Uterus (tissue), 4 donors: ENCODE results near the gene EHD1. TPM values are rescaled to one million over a fixed set of nuclear protein-coding genes. Genes with fewer than 3 reads are reported as not detected.
A peak's percentile ranks its signal among the peaks of the same experiment; 100 is the strongest.

Experiments
- DNase-seq, 2 donors: peaks; one replicate each; pipeline ENCODE4 v3.0.0-alpha.2; 2019 to 2020
- H3K27ac ChIP-seq, 2 donors: fragments of 200-600 bp; sonication (generic); 1 replicate in 1 of 2; 2 replicates in 1 of 2; pipeline ENCODE4 v1.5.1; 2016 to 2018
- H3K27me3 ChIP-seq, 2 donors: fragments of 200-600 bp; sonication (generic); one replicate each; pipeline ENCODE4 v1.5.1; 2018 to 2019; ENCODE audit warnings: control low read depth in 1 of 2
- H3K36me3 ChIP-seq, 2 donors: fragments of 200-600 bp; sonication (generic); one replicate each; pipeline ENCODE4 v1.5.1; 2019; ENCODE audit warnings: control low read depth in 1 of 2
- H3K4me1 ChIP-seq, 2 donors: fragments of 200-600 bp; sonication (generic); one replicate each; pipeline ENCODE4 v1.5.1; 2018 to 2019; ENCODE audit warnings: control low read depth in 1 of 2
- H3K4me3 ChIP-seq, 2 donors: fragments of 200-600 bp; sonication (generic); 1 replicate in 1 of 2; 2 replicates in 1 of 2; pipeline ENCODE4 v1.5.1; 2018 to 2019; ENCODE audit warnings: mild to moderate bottlenecking in 1 of 2
- H3K9me3 ChIP-seq, 2 donors: fragments of 200-600 bp; sonication (generic); one replicate each; pipeline ENCODE4 v1.5.1; 2019; ENCODE audit warnings: control low read depth in 1 of 2
- POLR2A ChIP-seq, 2 donors: fragments of 450-650 bp; IDR thresholded peaks; one replicate each; pipeline ENCODE4 v1.6.1; 2016; ENCODE audit warnings: antibody characterized with exemption in 2 of 2, mild to moderate bottlenecking in 1 of 2, moderate library complexity in 1 of 2
- intact Hi-C: fragments of 100-400 bp; cut with DNase I; formaldehyde crosslinking; loops from one replicate; pipeline ENCODE4 v1.15.1; 2023; ENCODE audit warnings: low total_unique reads
- microRNA counts, 2 donors: library from miRNA; unstranded; fragments of <30 nt; microRNA quantifications; one replicate each; lab custom pipeline; 2016 to 2017
- microRNA-seq: library from miRNA; unstranded; fragments of <30 nt; microRNA quantifications from one replicate; pipeline ENCODE4, GENCODE V29; 2016; ENCODE audit warnings: borderline microRNAs expressed, borderline replicate concordance
- small RNA-seq: library from RNA; depleted of rRNA; stranded (forward); fragments of <200 nt; gene quantifications from one replicate; pipeline ENCODE3, GENCODE V24; 2016
- total RNA-seq, 4 donors: library from RNA; depleted of rRNA in 3 of 4; stranded (reverse); fragments of >200 nt in 3 of 4; gene quantifications; one replicate each; pipeline versions ENCODE4 v1.1.0 to v1.2.4, GENCODE V29; 2014 to 2023
- TF ChIP-seq, protein P1 (sequence below), 4 experiments: fragments of 200-600 bp in 2 of 4; fragments of 450-650 bp in 2 of 4; sonication (generic) in 2 of 4; IDR thresholded peaks; one replicate each; pipeline ENCODE4 v1.5.1; 2016 to 2019; ENCODE audit warnings: antibody characterized with exemption in 4 of 4, mild to moderate bottlenecking in 2 of 4, moderate library complexity in 1 of 4
- donor health status: DM: yes; HTN: yes; CAD: no.

EHD1 gene
- total RNA-seq, 4 donors from 2014 or later = 3.5 to 78.7 (median 36.9) TPM

DNA sequence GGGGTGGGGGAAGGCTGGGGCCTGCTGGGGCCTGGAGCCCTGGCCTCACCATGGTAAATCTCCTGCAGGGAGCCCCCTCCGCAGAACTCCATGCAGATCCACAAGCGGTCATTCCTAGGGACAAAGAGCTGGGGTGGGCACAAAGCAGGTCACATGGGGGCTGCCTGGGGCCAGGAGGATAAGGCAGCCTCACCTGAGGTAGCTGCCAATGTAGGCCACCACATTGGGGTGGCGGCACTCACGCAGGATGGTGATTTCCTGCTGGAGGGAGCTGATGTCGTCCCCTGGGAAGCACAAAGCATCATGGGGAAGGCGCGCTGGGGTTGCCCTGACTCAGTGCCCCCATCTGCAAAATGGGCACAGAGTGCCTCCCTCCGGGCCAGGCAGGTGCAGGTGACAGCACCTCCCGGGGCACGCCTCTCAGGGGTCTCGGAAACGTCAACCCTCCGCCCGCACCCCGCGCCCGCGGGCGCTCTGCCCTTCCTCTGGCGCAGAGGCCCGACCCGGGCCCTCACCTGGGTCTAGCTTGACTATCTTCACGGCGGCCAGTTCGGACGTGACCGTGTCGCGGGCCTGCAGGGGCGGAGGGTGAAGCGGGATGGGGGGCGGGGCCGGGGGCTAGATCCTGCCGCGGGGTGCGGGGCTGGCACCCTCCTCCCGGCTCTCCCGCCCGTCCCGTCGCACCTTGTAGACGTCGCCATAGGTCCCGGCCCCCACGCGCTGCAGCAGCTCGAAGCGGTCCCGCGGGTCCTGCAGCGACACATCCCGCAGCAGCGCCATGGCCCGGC, 75.9 kb downstream of the EHD1 start:
- peaks cover 6 to 8% of the 10 kb centered on the region in 2 donors for H3K4me1 ChIP-seq
- peak overlapping the region; percentile 52 to 56 for H3K4me3 ChIP-seq
- peak; percentile 52 to 61 for DNase-seq
- peak overlapping the region; percentile 92 to 96 for H3K27ac ChIP-seq
- H3K36me3 ChIP-seq = no peaks in the 10 kb centered on the region
- intact Hi-C loops = no loop called here
- H3K9me3 ChIP-seq = no peaks in the 10 kb centered on the region
- TF ChIP-seq, protein P1, sequence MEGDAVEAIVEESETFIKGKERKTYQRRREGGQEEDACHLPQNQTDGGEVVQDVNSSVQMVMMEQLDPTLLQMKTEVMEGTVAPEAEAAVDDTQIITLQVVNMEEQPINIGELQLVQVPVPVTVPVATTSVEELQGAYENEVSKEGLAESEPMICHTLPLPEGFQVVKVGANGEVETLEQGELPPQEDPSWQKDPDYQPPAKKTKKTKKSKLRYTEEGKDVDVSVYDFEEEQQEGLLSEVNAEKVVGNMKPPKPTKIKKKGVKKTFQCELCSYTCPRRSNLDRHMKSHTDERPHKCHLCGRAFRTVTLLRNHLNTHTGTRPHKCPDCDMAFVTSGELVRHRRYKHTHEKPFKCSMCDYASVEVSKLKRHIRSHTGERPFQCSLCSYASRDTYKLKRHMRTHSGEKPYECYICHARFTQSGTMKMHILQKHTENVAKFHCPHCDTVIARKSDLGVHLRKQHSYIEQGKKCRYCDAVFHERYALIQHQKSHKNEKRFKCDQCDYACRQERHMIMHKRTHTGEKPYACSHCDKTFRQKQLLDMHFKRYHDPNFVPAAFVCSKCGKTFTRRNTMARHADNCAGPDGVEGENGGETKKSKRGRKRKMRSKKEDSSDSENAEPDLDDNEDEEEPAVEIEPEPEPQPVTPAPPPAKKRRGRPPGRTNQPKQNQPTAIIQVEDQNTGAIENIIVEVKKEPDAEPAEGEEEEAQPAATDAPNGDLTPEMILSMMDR (IDR thresholded peaks at IDR 0.05) = no peak
- no peak for TF ChIP-seq POLR2A (IDR thresholded peaks at IDR 0.05)
- no peaks in the 10 kb centered on the region for H3K27me3 ChIP-seq

MicroRNAs encoded within 50 kb of the gene (microRNA counts, 767-probe panel; counts per million panel counts)
- 2,794 to 3,732 counts per million in 2 donors for microRNA hsa-miR-192-5p (lab: Ali Mortazavi, UCI)

Small RNA genes lying within 50 kb of the gene (microRNA-seq; reads per million reads assigned to microRNA genes)
- gene MIR6749 = not detected
- not detected for gene MIR6750

Small RNA genes lying within 50 kb of the gene (small RNA-seq; reads per million reads assigned to genes)
- gene MIR6749 = not detected
- not detected for gene MIR6750

Other genes starting within 250 kb of the EHD1 start
- gene NRXN2, start 155.4 kb downstream of the EHD1 start, total RNA-seq = 10 to 100 TPM in 2 of 4 donors, 1 to 10 TPM in 1, under 1 TPM in 1; 0.88 to 48.4 (median 12.6) TPM
- 10 to 100 TPM in 3 of 4 donors, 1 to 10 TPM in 1; 3.2 to 72.8 (median 23.3) TPM for gene RASGRP2, start 134.5 kb downstream of the EHD1 start, total RNA-seq
- gene PYGM, start 118.6 kb downstream of the EHD1 start, total RNA-seq = 10 to 100 TPM in 2 of 4 donors, 1 to 10 TPM in 2; 2.9 to 42.8 (median 11.4) TPM
- 100 to 1,000 TPM in 3 of 4 donors, 10 to 100 TPM in 1; 62.0 to 374 (median 219) TPM for gene SF1, start 100.1 kb downstream of the EHD1 start, total RNA-seq
- 10 to 100 TPM; 10.2 to 49.1 (median 24.4) TPM for gene MAP4K2, start 75.4 kb downstream of the EHD1 start, total RNA-seq
- gene MEN1, start 68.1 kb downstream of the EHD1 start, total RNA-seq = 10 to 100 TPM in 2 of 4 donors, 1 to 10 TPM in 2; 3.8 to 26.2 (median 14.9) TPM
- gene CDC42BPG, start 34.0 kb downstream of the EHD1 start, total RNA-seq = 1 to 10 TPM in 1 of 4 donors, under 1 TPM in 3; under 0.01 to 2.7 (median 0.30) TPM
- 10 to 100 TPM in 3 of 4 donors, 1 to 10 TPM in 1; 6.8 to 39.6 (median 18.4) TPM for gene ATG2A, start 38.6 kb upstream of the EHD1 start, total RNA-seq
- gene PPP2R5B, start 46.1 kb upstream of the EHD1 start, total RNA-seq = 10 to 100 TPM in 2 of 4 donors, 1 to 10 TPM in 2; 6.7 to 23.4 (median 13.0) TPM
- not detected for gene GPHA2, start 57.3 kb upstream of the EHD1 start, total RNA-seq
- gene MAJIN, start 93.5 kb upstream of the EHD1 start, total RNA-seq = under 1 TPM in 1 of 4 donors, not detected in 3; under 0.01 TPM
- 1 to 10 TPM in 1 of 4 donors, under 1 TPM in 1, not detected in 2; 0.90 to 3.7 TPM for gene BATF2, start 118.3 kb upstream of the EHD1 start, total RNA-seq
- 100 to 1,000 TPM in 2 of 4 donors, 10 to 100 TPM in 2; 63.5 to 120 (median 93.8) TPM for gene ARL2, start 135.5 kb upstream of the EHD1 start, total RNA-seq
- gene SNX15, start 148.8 kb upstream of the EHD1 start, total RNA-seq = 10 to 100 TPM; 13.1 to 27.6 (median 20.6) TPM
- 10 to 100 TPM in 1 of 4 donors, 1 to 10 TPM in 3; 1.5 to 22.3 (median 7.9) TPM for gene SAC3D1, start 162.6 kb upstream of the EHD1 start, total RNA-seq
- gene NAALADL1, start 179.9 kb upstream of the EHD1 start, total RNA-seq = 10 to 100 TPM in 2 of 4 donors, under 1 TPM in 2; 0.59 to 37.1 (median 17.6) TPM
- 1 to 10 TPM in 1 of 4 donors, under 1 TPM in 2, not detected in 1; 0.30 to 7.1 (median 0.77) TPM for gene CDCA5, start 205.4 kb upstream of the EHD1 start, total RNA-seq
- gene ZFPL1, start 205.6 kb upstream of the EHD1 start, total RNA-seq = 10 to 100 TPM in 3 of 4 donors, 1 to 10 TPM in 1; 9.0 to 37.5 (median 24.5) TPM
- gene VPS51, start 217.6 kb upstream of the EHD1 start, total RNA-seq = 100 to 1,000 TPM in 3 of 4 donors, 10 to 100 TPM in 1; 96.1 to 447 (median 140) TPM
- 10 to 100 TPM in 1 of 4 donors, 1 to 10 TPM in 2, under 1 TPM in 1; 0.77 to 16.7 (median 5.5) TPM for gene TM7SF2, start 233.3 kb upstream of the EHD1 start, total RNA-seq
- 1 to 10 TPM in 3 of 4 donors, not detected in 1; 4.6 to 9.6 (median 5.7) TPM for gene ZNHIT2, start 239.1 kb upstream of the EHD1 start, total RNA-seq
- gene FAU, start 243.5 kb upstream of the EHD1 start, total RNA-seq = 1,000 to 10,000 TPM in 3 of 4 donors, 100 to 1,000 TPM in 1; 161 to 5,220 (median 1,903) TPM
- gene MRPL49, start 243.7 kb upstream of the EHD1 start, total RNA-seq = 10 to 100 TPM; 27.6 to 69.2 (median 57.8) TPM